EH (cell line): Measurements from ENCODE around the gene IKZF5.

Experiments used
- DNase-seq: peaks from one replicate; pipeline ENCODE4 v3.0.0-alpha.2; 2015; ENCODE audit warnings: low read depth

IKZF5 gene

DNA sequence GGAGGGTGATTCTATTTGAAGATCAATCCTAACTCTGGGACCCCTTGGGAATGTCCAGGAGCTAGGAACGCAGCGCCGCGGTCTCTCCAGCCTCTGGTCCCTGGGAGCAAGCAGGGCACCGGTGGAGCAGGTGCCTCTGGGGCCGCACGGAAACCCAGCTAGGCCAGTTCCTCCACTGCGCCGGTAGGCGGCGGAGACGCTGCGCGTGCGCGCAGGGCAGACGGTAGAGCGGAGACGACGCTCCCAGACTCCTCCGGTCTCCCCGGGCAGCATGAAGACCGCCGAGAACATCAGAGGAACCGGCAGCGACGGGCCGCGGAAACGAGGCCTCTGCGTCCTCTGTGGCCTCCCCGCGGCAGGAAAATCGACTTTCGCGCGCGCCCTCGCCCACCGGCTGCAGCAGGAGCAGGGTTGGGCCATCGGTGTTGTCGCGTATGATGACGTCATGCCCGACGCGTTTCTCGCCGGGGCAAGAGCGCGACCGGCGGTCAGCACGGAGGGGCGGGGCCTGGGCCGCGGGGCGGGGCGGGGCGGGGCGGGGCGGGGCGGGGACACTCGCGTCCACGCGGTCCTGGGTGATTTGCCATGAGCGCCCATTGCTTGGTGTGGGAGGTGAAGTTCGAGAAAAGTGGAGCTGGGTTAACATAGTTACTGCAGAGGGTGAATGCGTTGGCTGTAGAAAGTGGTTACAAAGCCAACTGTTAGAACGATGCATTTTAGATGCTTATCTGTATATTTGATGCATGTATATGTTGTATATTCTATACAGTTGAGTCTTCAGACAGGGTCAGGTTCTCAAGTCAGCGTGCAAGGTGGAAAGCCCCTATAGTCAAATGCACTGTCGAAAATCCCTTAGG, 28.2 kb downstream of the IKZF5 start, which contains the start of gene PSTK:
PSTK (plus strand) TSS at position 193 of the 857 bp plus-strand sequence; CDS start at position 272, 79 bp downstream.
- peak; percentile 92 for DNase-seq

DNA sequence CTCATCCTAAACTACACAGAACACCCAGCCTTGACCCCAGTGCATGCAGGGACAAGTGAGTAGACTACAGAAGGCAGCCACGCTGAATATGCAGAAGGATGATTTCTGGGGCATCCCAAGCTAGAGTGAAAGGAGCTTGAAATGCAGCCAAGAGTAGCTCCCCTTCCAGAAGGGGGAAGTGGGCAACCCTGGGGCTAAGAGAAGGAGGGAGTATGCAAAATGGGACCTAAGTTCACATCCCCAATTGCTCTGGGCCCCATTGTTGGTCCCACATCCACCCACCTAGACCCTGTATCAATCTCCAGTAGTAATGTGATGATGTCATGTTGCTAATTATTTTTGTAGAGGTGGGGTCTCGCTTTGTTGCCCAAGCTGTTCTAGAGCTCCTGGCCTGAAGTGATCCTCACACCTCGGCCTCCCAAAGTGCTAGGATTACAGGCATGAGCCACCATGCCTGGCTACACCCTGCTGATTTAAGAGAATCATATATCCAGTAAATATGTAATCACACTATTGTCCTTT, 34.0 kb downstream of the IKZF5 start:
- no peak for DNase-seq

DNA sequence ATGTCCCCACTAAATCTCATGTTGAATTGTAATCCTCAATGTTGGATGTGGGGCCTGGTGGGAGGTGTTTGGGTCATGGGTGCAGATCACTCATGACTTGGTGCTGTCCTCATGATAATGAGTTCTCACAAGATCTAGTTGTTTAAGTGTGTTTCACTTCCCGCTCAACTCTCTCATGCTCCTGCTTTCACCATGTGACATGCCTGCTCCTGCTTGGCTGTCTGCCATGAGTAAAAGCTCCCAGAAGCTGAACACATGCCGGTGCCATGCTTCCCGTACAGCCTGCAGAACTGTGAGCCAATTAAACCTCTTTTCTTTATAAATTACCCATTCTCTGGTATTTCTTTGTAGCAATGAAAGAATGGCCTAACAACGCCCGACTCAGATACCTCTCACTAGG, 34.6 kb downstream of the IKZF5 start:
- peak; percentile 11 for DNase-seq

DNA sequence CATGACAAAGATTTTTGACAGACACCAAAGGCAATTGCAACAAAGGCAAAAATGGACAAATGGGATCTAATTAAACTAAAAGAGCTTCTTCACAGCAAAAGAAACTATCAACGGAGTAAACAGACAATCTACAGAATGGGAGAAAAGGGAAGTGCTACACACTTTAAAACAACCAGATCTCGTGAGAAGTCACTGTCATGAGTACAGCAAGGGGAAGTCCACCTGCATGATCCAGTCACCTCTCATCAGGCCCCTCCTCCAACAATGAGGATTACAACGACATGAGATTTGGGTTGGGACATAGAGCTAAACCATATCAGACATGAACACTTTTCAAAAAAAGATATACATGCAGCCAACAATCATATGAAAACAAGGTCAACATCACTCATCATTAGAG, 39.9 kb downstream of the IKZF5 start:
- DNase-seq = no peak

DNA sequence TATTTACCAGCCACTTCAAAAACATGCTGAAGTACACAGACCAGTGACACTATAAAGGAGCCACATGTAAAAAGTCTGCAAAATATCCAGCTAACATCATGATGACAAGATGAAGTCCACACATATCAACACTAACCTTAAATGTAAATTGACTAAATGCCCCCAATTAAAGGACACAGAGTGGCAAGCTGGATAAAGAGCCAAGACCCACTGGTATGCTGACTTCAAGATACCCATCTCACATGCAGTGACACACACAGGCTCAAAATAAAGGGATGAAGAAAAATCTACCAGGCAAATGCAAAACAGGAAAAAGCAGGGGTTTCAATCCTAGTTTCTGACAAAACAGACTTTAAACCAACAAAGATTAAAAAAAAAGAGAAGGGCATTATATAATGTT, 41.7 kb downstream of the IKZF5 start:
- DNase-seq = no peak

DNA sequence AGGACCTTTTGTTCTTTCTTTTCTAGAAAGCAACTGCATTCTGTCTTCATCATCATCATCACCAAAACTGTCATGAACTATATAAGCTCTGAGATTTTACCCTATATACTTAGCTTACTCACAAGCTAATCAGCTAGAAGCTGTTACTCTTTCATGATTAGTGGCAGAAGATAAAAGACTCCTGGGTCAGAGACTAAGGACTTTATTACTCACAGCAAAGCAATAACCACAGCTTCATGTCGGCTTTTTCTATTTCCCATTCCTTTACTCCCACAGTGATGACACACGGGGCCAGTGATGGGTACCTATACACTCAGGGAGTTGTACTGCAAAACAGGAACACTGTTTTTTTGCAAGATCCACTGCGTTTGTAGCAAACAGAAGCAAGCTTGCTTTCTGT, 46.2 kb downstream of the IKZF5 start:
- DNase-seq = no peak

DNA sequence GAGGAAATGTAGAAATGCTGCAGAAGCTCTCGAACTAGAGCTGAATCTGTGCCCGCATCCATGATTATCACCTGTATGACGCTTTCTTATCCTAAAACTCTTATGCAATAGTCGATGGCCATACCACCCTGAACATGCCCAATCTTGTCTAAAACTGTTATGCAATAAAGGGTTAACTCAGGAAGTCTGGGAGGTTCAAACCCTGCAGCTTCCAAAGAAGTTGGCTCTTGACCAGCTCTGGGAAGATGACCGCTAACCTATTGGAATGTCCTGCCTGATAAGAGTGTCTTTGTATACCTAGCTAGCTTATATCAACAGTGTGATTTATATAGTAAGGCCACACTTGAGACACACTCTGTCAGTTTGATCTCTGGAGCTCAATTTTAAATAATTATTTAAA, 51.1 kb downstream of the IKZF5 start:
- no peak for DNase-seq

DNA sequence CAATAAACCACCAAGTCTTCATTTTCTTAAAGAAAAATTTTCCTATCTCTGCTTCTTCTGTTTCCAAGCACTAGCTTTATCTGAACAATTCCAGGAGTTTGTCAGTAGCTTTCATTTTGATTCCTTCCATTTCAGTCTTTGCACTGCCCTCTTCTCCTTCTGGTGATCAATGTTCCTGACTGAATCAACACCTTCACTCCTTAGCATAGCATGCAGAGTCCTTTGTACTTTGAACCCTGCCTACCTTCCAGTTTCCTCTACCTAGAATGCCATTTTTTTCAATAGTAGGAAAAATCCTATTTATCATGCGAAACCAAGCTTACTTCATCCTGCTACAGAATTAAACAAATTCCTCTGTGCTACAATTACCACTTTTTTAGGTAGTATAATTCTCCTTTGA, 52.7 kb downstream of the IKZF5 start:
- no peak for DNase-seq

DNA sequence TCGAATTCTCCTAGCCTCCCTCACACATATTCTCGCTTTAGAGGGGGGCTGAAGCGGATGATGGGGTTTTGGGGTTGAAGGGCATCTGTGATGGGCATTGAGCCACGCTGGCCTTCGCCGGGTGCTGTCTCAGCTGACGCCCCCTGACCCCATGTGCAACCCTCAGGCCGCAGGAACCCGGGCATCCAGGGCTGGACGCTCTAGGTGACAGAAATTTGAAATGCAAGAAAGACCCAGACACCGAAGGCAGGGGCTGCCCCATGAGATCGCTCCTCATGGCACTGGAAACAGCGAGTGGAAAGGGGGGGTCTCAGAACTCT, 53.9 kb downstream of the IKZF5 start:
- no peak for DNase-seq

DNA sequence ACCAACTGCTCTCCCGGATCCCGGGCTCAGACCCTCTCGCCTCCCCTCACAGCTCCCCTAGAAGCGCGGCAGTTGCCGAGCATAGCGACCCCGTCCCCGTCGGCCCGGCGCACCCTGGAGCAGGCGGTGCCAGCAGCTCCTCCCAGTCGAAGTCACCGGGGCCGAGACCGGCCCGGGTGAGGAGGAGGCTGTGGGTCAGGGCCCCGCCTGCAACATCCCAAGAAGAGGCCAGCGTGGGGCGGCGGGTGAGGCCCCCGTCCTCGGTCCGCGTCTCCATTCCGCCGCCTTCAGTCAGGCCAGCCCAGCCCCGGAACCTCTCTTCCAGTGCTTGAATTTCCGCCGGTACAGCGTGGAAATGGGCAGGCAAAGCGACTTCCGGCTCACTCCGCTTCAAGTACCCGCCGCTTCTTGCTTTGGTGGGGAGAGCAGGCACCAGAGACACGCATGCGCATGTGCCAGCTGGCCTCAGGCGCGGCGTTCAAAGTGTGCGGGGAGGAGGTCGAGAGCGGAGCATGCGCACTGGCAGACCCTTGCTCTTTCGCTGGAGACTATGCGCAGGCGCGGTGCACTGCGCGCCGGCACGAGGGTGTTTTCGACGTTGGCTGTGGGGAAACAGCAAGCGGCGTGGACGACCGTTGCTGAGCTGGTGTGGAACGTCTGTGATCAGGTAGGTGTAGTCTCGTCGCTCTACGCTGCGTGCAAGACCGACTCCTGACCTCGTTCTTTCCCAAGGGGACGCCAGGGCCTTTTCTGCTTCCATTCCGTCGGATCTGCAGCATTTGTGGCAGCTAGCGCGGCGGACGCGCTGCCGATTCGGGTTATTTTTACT, 54.5 kb downstream of the IKZF5 start, which contains the start of gene C10orf88:
C10orf88 (minus strand) TSS at position 326 of the 829 bp plus-strand sequence; CDS start at position 277, 49 bp downstream.
- peak; percentile 99 for DNase-seq

DNA sequence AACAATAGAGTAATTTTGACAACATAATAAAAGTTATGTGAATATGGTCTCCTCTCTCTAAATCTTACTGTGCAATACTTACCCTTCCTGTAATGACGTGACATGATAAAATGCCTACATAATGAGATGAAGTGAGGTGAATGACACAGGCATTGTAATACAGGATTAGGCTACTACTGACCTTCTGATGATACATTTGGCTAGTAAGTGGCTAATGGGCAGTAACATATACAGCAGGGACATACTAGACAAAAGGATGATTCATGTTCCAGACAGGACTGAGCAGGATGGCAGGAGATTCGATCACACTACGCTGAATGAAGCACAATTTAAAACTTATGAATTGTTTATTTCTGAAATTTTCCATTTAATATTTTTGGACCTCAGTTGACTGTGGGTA, 59.3 kb downstream of the IKZF5 start:
- DNase-seq = no peak
